SK-N-SH treated with all-trans-retinoic acid at 6 μM for 48 hours (cell line): ENCODE results near the gene ST6GALNAC2.

ENCODE experiments used
- ARNTL ChIP-seq: fragments of 450-650 bp; formaldehyde crosslinking; IDR thresholded peaks from 2 replicates; pipeline ENCODE4 v1.5.0; 2020; ENCODE audit warnings: low read depth, mild to moderate bottlenecking, moderate library complexity, borderline replicate concordance
- BACH2 ChIP-seq: fragments of 250-450 bp; sonication (Bioruptor Pico); IDR thresholded peaks from 2 replicates; pipeline ENCODE4 v1.9.0; 2021; ENCODE audit warnings: mild to moderate bottlenecking, borderline replicate concordance
- CREB5 ChIP-seq: fragments of 250-450 bp; sonication (Bioruptor Pico); IDR thresholded peaks from 2 replicates; pipeline ENCODE4 v1.5.1; 2020; ENCODE audit warnings: low read depth, mild to moderate bottlenecking, moderate library complexity
- CSRNP3 ChIP-seq: fragments of 250-450 bp; sonication (Bioruptor Pico); IDR thresholded peaks from 2 replicates; pipeline ENCODE4 v1.5.1; 2021; ENCODE audit warnings: mild to moderate bottlenecking, moderate library complexity
- OSR1 ChIP-seq: fragments of 250-450 bp; sonication (Bioruptor Pico); IDR thresholded peaks from 2 replicates; pipeline ENCODE4 v1.8.0; 2022; ENCODE audit warnings: moderate library complexity, mild to moderate bottlenecking, inconsistent platforms
- PPARA ChIP-seq: fragments of 250-450 bp; sonication (Bioruptor Pico); IDR thresholded peaks from 2 replicates; pipeline ENCODE4 v1.5.0; 2020; ENCODE audit warnings: mild to moderate bottlenecking, borderline replicate concordance
- SNAI2 ChIP-seq: fragments of 250-450 bp; sonication (Bioruptor Pico); IDR thresholded peaks from 2 replicates; pipeline ENCODE4 v1.5.0; 2020; ENCODE audit warnings: mild to moderate bottlenecking, moderate library complexity
- TCF4 ChIP-seq: fragments of 250-450 bp; sonication (Bioruptor Pico); IDR thresholded peaks from 2 replicates; pipeline ENCODE4 v1.8.0; 2021; ENCODE audit warnings: mild to moderate bottlenecking, moderate library complexity, borderline replicate concordance
- ZFP3 ChIP-seq: fragments of 250-450 bp; sonication (Bioruptor Pico); IDR thresholded peaks from 2 replicates; pipeline ENCODE4 v1.5.0; 2020; ENCODE audit warnings: mild to moderate bottlenecking, moderate library complexity
- ZFP30 ChIP-seq: fragments of 450-650 bp; formaldehyde crosslinking; IDR thresholded peaks from 2 replicates; pipeline ENCODE4 v1.5.0; 2022; ENCODE audit warnings: mild to moderate bottlenecking, moderate library complexity
- ZNF565 ChIP-seq: fragments of 450-650 bp; formaldehyde crosslinking; conservative IDR thresholded peaks from 2 replicates; pipeline ENCODE4 v1.5.0; 2020; ENCODE audit warnings: low read depth, mild to moderate bottlenecking, moderate library complexity
- ZNF70 ChIP-seq: fragments of 450-650 bp; formaldehyde crosslinking; IDR thresholded peaks from 2 replicates; pipeline ENCODE4 v1.5.0; 2020; ENCODE audit warnings: mild to moderate bottlenecking, moderate library complexity
- TF ChIP-seq, protein P1 (sequence below): fragments of 250-450 bp; sonication (Bioruptor Pico); IDR thresholded peaks from 2 replicates; pipeline ENCODE4 v1.8.0; 2020; ENCODE audit warnings: mild to moderate bottlenecking, moderate library complexity, borderline replicate concordance
- TF ChIP-seq, protein P2 (sequence below): fragments of 250-450 bp; sonication (Bioruptor Pico); IDR thresholded peaks from 2 replicates; pipeline ENCODE4 v1.8.0; 2021; ENCODE audit warnings: low read depth, mild to moderate bottlenecking, moderate library complexity, borderline replicate concordance

- TF ChIP-seq SNAI2 (CRISPR knock-in tag) (no peak), ZFP30 (CRISPR knock-in tag) (no peak), CREB5 (CRISPR knock-in tag) (no peak), BACH2 (CRISPR knock-in tag) (no peak), ARNTL (no peak), TCF4 (CRISPR knock-in tag) (no peak), CSRNP3 (no peak), ZFP3 (no peak), PPARA (CRISPR knock-in tag) (no peak), ZNF565 (CRISPR knock-in tag) (no peak), ZNF70 (CRISPR knock-in tag) (no peak), OSR1 (CRISPR knock-in tag) (no peak)
- TF ChIP-seq, protein P1, sequence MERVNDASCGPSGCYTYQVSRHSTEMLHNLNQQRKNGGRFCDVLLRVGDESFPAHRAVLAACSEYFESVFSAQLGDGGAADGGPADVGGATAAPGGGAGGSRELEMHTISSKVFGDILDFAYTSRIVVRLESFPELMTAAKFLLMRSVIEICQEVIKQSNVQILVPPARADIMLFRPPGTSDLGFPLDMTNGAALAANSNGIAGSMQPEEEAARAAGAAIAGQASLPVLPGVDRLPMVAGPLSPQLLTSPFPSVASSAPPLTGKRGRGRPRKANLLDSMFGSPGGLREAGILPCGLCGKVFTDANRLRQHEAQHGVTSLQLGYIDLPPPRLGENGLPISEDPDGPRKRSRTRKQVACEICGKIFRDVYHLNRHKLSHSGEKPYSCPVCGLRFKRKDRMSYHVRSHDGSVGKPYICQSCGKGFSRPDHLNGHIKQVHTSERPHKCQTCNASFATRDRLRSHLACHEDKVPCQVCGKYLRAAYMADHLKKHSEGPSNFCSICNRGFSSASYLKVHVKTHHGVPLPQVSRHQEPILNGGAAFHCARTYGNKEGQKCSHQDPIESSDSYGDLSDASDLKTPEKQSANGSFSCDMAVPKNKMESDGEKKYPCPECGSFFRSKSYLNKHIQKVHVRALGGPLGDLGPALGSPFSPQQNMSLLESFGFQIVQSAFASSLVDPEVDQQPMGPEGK (CRISPR knock-in tag), result no peak
- TF ChIP-seq, protein P2, sequence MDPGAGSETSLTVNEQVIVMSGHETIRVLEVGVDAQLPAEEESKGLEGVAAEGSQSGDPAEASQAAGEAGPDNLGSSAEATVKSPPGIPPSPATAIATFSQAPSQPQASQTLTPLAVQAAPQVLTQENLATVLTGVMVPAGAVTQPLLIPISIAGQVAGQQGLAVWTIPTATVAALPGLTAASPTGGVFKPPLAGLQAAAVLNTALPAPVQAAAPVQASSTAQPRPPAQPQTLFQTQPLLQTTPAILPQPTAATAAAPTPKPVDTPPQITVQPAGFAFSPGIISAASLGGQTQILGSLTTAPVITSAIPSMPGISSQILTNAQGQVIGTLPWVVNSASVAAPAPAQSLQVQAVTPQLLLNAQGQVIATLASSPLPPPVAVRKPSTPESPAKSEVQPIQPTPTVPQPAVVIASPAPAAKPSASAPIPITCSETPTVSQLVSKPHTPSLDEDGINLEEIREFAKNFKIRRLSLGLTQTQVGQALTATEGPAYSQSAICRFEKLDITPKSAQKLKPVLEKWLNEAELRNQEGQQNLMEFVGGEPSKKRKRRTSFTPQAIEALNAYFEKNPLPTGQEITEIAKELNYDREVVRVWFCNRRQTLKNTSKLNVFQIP (CRISPR knock-in tag), result no peak
Measured at GRCh38 chr17:76612977-76613851, 27.6 kb upstream of the ST6GALNAC2 start.
